ENCODE measurements around the gene AOC1.

DNA sequence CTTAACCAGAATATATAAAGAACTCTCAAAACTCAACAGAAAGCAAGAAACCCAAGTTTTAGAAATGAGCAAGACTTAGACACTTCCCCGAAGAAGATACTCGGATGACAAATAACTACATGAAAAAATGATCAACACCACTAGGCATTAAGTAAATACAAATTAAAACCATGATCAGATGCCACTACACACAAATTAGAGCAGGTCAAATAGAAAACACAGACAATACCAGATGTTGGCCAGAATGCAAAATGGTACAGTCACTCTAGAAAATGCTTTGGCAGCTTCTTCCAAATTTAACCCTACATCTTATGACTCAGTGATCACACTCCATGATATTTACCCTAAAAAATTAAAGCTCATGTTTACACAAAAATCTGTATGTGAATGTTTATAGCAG is 33.3 kb upstream of the AOC1 start:
- TF ChIP-seq, protein P1, sequence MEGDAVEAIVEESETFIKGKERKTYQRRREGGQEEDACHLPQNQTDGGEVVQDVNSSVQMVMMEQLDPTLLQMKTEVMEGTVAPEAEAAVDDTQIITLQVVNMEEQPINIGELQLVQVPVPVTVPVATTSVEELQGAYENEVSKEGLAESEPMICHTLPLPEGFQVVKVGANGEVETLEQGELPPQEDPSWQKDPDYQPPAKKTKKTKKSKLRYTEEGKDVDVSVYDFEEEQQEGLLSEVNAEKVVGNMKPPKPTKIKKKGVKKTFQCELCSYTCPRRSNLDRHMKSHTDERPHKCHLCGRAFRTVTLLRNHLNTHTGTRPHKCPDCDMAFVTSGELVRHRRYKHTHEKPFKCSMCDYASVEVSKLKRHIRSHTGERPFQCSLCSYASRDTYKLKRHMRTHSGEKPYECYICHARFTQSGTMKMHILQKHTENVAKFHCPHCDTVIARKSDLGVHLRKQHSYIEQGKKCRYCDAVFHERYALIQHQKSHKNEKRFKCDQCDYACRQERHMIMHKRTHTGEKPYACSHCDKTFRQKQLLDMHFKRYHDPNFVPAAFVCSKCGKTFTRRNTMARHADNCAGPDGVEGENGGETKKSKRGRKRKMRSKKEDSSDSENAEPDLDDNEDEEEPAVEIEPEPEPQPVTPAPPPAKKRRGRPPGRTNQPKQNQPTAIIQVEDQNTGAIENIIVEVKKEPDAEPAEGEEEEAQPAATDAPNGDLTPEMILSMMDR (conservative IDR thresholded peaks at IDR 0.05; ENCODE audit: low read length), result no peak
- no peak for TF ChIP-seq EZH2phosphoT487 (IDR thresholded peaks at IDR 0.05; ENCODE audit: borderline replicate concordance)
